Measurements from ENCODE around the gene PPARG.
"Not testable (repeated sequence)": the region's sequence is repeated elsewhere in the genome, so short reads cannot be mapped to it uniquely, and the experiment has no call there.

The PPARG gene

GRCh38 chr3:12383218-12383617 lies 94.3 kb downstream of the PPARG start:
- DNase-seq, result no peak

- DNase-seq, result no peak
Measured at GRCh38 chr3:12384451-12385233, 95.8 kb downstream of the PPARG start.

GRCh38 chr3:12386514-12387291 lies 97.8 kb downstream of the PPARG start:
- not testable (repeated sequence) for DNase-seq

DNA sequence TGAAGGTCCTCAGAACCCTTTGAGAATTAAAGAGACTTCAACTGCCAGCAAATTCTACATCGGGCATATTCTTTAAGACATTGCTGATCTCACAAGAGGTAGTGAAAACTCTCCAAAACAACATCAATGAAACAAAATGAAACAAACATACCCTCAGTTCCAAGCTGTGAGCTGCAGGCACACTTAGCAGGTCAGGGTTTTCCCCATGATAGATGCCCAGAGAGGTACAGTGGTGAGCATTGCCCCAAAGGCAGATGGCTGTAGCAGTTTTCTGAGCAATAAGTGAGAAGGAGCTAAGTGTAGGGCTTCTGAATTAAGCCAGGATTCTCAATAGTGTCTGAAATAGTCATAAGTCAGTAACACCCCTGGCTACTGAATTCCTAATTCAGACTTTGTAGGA lies 99.3 kb downstream of the PPARG start:
- no peak for DNase-seq

DNA sequence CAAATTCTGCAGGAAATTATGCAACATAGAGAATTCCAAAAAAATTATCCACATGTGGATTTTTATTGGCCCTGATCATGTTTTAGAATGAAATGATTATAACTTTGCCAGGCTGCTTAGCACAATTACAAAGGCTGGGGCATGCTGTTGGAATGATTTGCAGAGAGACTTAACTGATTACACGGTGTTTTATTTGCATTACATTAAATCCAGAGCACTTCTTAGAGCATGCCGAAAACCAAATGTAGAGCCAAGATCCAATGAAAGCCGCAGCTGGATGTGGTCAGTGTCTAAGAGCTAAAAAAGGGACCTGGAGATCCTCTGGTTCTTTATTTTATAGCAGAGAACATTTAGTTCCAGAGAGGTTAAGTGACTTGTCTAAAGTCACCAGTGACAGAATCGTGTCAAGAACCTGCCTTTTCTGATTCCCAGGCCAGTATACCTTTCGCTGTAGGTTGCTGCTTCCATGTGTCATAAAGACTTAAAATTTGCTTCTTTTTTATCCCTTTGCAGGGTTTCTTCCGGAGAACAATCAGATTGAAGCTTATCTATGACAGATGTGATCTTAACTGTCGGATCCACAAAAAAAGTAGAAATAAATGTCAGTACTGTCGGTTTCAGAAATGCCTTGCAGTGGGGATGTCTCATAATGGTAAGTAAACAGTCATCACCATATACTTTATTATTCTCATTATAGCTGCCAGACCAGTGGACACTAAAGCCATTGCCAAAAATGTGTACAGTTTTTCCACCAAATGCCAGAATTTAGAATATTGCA lies 103.4 kb downstream of the PPARG start:
- DNase-seq, result no peak

GRCh38 chr3:12393894-12394293 lies 105.0 kb downstream of the PPARG start:
- DNase-seq, result no peak

DNA sequence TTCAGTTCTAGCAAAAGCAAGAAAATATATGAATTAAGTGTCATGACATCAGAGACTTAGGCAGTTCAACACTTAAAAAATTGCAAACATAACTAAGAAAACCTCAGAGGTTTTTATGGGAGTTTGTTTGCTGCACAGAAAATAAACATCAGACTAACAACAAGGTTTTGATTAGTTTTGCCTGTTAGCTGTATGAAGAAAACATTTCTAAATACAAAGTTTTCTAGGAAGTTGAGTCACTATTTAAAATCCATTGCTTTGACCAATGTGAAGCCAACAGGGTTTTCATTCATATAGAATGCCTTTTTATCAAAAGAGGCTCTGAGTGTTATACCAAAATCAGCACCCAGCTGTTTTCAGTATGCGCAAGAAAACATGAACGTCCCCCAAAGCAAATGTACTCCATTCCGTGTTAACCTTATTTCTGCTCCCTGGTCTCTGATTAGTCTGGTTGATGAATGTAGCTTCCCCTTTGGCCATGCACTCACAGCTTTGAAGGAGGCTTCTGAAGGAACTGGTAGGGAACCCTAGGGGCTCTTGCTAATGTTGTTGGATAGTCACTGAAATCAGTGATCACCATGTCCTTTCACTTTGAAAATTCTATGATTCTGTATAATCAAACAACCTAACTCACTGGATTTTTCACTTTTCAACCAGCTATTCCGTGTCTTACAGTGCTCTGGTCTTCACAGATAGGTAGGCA lies 105.8 kb downstream of the PPARG start:
- DNase-seq, result no peak

DNA sequence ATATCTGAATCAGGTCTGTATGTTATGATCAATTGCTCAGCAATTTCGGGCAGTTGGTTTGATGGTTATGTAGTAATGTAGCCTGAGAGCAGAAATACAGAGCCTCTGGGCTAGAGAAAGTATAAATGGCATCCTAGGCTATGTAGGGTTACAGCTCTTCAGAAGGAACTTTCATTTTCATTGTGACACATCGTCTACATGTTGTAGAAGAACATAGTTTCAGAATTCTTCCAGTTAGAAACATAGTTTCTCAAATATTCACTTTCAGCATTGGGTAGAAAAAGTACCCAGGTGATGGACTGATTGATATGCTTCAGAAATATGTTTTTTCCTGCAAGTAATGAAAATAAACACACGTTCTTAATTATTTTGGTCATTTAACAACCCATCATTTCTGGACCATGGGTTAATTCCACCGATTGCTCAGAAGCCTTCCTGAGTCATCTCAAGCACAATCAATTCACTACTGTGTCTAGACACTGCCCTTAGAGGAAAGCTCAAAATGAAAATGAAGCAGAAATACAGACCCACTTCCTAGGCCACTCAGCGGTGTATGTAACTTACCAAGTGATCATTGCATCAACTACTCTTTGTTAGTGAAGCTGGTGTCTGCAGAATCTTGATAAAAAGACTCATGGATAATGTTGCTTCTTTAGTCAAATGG lies 106.6 kb downstream of the PPARG start:
- DNase-seq, result no peak

- no peak for DNase-seq
Measured at GRCh38 chr3:12396471-12396870, 107.6 kb downstream of the PPARG start.

DNA sequence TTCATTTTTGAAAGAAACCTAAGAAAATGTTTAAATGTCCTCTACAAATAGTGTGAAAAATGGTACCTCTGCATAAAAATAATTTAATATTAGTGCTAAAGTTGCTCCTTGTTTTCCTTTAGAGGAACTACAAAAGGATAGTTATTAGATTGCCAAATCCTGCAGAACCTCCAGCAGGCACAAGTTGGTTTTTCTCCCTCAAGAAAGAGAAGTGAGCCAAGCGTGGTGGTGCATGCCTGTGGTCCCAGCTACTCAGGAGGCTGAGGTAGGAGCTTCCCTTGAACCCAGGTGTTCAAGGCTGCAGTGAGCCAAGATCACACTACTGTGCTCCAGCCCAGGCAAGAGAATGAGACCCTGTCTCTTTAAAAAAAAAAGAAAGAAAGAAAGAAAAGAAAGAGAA lies 110.4 kb downstream of the PPARG start:
- DNase-seq, result no peak

DNA sequence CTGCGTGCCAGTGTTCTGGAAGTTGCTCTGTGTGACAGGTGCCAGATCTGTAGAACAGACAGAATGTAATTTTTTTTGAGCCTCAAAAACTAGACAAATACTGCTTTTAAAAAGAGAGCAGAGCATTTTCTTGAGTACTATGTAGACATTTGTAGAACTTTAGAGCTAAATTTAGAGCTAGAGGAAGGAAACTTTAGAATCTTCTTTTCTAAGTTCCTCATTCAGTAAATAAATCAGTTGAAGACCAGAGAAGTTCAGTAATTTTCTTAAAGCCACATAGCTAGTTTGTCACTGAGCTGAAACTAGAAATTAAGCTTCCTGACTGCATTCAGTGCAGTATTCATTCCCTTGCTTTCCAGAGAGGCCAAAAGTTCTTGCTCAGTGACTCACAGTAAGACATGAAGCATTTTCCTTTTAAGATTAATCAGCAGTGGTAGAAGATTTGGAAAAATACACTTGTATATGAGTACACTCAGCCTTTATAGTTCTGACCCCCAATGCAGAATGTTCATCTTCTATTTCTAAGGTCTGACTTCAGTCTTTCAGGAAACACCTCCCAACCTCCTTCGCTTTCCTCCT lies 111.8 kb downstream of the PPARG start:
- DNase-seq, result no peak

- DNase-seq, result no peak
Measured at GRCh38 chr3:12401208-12401607, 112.3 kb downstream of the PPARG start.

DNA sequence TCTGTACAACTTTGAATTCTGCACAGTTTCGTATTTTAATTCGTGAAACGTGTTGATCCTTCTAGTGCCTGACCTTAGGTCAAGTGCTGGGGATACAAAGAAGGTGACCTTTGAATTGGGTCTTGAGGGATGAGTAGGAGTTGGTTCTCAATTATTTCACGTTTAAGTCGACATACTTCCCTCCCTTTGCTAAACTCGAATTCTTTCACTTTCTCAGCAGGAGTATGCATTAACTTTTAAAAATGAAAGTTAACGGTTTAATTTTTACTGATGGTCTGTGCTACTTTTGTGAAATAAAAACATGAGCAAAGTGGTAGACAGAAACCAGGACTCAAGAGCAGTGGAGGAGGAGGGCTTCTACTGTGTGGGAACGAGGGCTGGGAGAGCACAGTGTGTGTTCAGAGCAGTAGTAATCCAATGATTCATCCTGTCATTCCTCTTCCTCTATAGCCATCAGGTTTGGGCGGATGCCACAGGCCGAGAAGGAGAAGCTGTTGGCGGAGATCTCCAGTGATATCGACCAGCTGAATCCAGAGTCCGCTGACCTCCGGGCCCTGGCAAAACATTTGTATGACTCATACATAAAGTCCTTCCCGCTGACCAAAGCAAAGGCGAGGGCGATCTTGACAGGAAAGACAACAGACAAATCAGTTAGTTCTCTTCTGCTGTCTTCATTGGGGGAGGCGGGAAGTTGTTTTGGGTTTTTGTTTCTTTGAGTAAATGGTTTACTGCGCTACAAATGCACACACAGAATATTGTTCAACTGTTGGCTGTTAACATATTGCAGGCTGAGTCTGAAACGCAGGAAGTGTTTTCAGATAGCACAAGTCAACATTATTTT lies 116.8 kb downstream of the PPARG start:
- no peak for DNase-seq

- no peak for DNase-seq
Measured at GRCh38 chr3:12408984-12409683, 120.3 kb downstream of the PPARG start.

- DNase-seq, result no peak
Measured at GRCh38 chr3:12409684-12410596, 121.1 kb downstream of the PPARG start.

GRCh38 chr3:12413721-12414255 lies 124.9 kb downstream of the PPARG start:
- no peak for DNase-seq

GRCh38 chr3:12415014-12415680 lies 126.3 kb downstream of the PPARG start:
- no peak for DNase-seq

GRCh38 chr3:12416731-12417130 lies 127.9 kb downstream of the PPARG start:
- DNase-seq, result no peak
